8988T (cell line): ENCODE results near the gene MUC4.
"Not testable (repeated sequence)": the region's sequence is repeated elsewhere in the genome, so short reads cannot be mapped to it uniquely, and the experiment has no call there.

ENCODE experiments used
- DNase-seq: peaks from one replicate; pipeline ENCODE4 v3.0.0; 2011

The MUC4 gene

GRCh38 chr3:195714380-195715011, 97.2 kb downstream of the MUC4 start:
- DNase-seq, result no peak

DNA sequence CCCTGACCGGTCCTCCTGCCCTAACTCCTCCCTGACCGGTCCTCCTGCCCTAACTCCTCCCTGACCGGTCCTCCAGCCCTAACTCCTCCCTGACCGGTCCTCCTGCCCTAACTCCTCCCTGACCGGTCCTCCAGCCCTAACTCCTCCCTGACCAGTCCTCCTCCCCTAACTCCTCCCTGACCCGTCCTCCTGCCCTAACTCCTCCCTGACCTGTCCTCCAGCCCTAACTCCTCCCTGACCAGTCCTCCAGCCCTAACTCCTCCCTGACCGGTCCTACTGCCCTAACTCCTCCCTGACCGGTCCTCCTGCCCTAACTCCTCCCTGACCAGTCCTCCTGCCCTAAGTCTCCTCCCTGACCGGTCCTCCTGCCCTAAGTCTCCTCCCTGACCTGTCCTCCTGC, 98.6 kb downstream of the MUC4 start:
- not testable (repeated sequence) for DNase-seq

DNA sequence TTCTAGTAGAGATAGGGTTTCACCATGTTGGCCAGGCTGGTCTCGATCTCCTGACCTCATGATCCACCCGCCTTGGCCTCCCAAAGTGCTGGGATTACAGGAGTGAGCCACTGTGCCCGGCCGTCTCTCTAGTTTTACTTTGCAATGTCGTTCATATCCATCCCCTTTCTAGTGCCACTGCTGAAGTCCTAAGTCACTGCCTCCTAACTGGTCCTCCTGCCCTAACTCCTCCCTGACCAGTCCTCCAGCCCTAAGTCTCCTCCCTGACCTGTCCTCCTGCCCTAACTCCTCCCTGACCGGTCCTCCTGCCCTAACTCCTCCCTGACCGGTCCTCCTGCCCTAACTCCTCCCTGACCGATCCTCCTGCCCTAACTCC, 99.2 kb downstream of the MUC4 start:
- not testable (repeated sequence) for DNase-seq

DNA sequence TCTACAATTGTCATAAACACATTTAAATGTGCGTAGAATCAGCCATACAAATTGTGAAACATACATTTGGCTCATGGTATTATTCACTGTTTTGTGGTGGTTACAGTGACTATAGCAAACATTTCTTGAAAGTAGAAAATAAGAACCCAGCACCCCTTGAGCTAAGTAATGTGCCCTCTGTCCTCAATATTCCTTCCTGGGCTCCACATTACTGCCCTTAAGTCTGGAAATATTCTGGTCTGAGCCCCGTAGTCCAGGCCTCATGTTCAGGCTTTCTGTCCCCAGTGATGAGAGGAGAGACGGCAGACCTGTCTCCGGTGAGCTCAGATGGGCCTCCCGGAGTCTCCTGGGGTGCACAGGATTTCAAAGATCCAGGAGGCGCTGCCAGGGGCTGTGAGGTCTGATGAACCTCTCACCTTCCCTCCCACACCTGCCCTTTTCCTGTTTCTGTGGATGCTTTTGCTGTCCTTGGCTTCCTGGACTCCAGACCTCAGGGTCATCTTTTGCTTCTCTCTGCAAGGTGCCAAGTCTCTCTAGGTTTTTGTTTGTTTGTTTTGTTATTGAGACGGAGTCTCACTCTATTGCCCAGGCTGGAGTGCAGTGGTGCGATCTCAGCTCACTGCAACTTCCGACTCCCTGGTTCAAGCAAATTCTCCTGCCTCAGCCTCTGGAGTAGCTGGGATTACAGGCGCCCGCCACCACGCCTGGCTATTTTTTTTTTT, 99.8 kb downstream of the MUC4 start:
- DNase-seq, result no peak

DNA sequence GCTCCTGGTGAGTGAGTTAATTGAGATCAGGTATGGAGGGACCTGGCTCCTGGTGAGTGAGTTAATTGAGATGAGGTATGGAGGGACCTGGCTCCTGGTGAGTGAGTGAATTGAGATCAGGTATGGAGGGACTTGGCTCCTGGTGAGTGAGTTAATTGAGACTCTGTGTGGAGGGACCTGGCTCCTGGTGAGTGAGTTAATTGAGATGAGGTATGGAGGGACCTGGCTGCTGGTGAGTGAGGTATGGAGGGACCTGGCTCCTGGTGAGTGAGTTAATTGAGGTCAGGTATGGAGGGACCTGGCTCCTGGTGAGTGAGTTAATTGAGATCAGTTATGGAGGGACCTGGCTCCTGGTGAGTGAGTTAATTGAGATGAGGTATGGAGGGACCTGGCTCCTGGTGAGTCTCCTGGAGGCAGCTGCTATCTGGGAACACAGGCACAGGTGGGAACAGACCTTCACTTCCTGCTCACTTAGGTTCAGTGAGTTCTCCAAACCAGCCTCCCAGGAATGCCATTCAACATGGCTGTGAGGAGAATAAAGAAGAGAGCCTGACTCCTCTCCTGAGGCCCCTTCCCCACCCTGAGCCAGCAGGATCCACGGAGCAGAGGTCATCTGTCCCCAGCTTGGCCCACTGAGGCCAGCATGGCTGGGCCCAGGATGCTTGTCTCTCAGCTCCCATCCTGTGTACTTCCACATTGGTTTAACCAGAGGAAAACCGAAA, 100.5 kb downstream of the MUC4 start:
- DNase-seq, result not testable (repeated sequence)

DNA sequence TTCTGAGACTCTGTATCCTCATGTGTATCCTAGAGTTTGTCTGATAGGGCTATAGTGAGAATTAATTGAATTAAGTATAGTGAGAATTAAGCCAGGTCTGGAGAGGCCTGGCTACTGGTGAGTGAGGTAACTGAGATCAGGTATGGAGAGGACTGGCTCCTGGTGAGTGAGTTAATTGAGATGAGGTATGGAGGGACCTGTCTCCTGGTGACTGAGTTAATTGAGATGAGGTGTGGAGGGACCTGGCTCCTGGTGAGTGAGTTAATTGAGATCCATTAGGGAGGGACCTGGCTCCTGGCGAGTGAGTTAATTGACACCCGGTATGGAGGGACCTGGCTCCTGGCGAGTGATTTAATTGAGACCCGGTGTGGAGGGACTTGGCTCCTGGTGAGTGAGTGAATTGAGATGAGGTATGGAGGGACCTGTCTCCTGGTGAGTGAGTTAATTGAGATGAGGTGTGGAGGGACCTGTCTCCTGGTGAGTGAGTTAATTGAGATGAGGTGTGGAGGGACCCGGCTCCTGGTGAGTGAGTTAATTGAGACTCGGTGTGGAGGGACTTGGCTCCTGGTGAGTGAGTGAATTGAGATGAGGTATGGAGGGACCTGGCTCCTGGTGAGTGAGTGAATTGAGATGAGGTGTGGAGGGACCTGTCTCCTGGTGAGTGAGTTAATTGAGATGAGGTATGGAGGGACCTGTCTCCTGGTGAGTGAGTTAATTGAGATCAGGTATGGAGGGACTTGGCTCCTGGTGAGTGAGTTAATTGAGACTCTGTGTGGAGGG, 101.4 kb downstream of the MUC4 start:
- not testable (repeated sequence) for DNase-seq

DNA sequence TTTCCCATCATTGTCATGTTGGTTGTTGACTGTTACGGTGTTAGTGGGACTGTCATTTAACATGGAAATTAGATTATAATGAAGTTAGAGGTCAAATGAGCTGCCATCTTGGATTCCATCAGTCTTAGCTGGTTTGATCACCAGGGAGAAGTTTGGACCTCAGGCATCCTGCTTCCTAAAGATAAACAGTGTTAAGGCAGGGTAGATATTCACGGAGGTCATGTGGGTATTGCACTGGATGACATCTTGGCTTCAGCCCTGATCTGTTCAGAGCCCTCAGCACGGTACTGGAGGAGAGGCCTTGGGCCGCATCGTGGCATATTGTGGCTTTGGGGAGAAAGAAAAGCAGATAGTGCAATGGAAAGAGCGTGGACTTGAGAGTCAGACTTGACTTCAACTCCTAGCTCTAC, 102.0 kb downstream of the MUC4 start:
- no peak for DNase-seq

DNA sequence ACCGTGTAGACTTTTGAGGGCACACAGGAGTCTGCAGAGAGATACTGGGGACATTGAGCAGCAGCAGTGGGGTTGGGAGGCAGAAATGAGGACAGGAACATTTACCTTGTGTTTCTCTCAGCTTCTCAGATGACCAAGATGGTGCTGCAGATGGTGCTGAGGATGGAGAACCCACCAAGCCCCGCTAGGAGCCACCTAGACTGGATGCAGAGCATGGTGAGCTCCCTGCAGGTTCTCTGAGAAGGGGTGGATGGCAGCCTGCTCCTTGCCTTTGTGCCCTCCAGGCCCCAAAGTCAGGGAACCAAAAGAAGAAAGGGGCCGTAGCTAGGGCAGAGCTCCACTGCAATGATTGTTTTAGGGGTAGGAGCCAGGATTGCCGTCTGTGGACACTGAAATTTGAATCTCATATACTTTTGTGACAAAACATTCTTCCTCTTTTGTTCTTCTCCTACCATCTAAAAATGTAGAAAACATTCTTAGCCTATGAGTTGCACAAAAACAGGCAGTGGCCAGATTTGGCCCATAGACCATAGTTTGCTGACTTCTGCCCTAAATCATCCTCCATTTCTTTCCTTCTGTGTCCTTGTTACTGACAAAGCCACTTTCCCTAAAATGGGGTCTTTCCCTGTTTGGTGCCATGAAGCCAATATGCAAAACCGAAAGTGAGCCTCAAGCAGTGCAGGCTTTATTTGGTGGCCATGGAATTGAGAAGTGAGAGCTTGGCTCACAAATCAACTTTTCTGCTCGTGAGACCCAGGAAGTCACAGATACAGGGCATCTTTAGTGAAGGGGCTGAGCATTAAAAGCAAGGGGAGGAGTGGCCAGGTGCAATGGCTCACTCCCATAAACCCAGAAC, 102.9 kb downstream of the MUC4 start:
- DNase-seq, result no peak

DNA sequence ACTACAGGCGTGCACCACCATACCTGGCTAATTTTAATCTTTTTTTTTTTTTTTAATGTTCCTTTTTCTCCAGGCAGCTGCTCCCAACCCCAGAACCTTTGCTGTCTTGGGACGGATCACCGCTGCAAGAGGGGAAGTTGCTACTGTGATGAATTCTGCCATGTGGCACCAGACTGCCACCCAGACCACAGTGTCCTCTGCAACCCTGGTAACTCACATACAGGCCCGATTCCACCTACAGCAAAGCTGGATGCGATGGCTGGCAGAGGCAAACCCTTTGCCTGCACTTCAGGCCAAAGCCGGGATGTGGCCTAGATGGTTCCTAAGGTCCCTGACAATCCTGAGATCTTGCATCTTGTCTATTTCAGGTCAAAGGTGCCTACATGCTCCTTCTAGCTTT, 103.7 kb downstream of the MUC4 start:
- no peak for DNase-seq

DNA sequence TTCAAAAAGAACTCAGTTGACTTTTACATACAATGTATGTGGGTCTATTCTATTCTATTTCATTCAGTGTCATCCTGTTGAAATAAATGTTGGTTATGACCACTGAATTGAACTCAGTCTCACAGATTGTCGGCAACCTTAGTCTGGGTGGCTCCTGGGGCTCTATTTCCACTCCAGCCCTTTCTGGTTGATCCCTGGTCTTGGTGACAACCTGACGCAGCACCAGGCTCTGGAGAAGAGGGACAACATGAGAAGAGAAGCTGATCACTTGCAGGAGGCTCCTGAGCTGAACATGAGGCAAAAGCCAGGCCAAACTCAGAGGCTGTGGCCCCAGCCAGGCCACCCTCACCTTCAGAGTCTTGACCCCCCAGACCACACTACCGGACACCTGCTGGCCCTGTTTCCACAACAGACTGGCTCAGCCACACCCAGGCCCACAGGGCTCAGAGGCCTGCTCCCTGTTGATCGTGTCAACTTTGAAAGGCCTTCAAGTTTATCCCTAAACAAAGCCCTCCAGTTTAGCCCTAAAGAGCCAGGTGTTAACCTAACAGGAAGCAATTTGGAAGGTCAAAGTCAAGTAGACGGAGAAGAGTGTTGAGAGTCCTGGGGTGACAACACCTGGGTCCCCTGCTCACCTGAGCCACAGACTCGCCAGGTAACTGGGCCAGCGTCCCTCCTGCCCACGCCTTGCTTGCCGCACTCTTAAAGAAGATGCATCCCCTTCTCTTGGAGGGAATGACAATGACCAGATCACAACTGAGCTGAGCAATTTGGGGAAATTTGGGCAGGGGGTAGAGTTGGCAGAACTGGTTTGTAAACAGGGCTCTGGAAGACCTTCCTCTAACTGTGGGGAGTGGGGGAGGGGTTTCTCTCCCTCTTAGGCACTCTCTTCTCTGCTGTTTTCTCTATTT, 106.4 kb downstream of the MUC4 start:
- no peak for DNase-seq

GRCh38 chr3:195704433-195704999, 107.2 kb downstream of the MUC4 start:
- DNase-seq, result no peak

GRCh38 chr3:195703776-195704175, 108.0 kb downstream of the MUC4 start:
- DNase-seq, result no peak

DNA sequence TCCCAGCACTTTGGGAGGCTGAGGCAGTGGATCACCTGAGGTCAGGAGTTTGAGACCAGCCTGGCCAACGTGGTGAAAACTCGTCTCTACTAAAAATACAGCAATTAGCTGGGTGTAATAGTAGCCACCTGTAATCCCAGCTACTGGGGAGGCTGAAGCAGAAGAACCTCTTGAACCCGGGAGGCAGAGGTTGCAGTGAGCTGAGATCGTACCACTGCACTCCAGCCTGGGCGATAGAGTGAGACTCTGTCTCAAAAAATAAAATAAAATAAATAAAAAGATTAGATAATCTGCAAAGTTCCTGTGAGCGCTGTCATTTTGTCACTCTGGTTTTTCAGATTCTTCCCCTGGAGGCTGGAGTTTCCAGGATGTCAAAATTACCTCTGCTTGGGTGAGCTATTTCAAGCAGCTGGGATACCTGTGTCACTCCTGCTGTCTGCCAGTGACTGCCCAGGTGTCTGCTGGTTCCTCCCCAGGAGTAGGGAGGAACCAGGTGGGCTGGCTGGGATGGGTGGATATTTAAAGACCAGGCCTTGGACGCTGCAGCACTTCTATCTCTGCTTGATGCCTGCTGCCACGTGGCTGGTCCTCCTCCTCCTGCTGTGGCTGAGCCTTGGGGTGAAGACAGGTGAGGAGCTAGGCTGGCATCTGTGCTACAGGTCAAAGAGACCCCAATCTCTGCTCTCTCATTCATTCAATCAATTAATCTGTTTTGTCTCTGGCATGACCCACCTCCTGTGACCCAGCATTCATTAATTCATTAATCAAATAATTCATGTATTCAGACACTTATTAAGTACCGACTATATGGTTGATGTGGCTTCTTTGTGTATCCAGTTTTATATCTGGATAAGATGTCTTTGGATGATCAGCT, 110.5 kb downstream of the MUC4 start:
- no peak for DNase-seq

DNA sequence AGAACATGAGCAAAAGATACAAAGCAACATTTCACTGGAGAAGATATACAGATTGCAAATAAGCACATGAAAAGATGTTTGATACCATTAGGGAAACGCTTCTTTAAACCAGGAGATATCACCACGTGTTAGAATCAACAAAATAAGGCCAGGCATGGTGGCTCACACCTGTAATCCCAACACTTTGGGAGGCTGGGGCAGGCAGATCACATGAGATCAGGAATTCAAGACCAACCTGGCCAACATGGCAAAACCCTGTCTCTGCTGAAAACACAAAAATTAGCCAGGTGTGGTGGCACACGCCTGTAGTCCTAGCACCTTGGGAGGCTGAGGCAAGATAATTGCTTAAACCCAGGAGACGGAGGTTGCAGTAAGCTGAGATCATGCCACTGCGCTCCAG, 111.4 kb downstream of the MUC4 start:
- no peak for DNase-seq

DNA sequence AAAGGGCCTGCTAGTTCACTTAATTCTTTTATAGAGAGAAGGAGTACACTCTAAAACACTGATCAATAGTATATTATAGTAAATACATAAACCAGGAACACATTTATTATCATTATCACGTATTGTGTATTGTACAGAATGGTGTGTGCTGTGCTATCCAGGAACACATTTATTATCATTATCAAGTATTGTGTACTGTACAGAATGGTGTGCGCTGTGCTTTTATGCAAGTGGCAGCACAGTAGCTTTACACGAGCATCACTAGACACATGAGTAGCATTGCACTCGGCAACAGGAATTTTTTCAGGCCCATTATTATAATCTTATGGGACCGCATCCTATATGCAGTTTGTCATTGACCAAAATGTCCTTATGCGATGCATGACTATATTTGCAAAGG, 111.9 kb downstream of the MUC4 start:
- no peak for DNase-seq

DNA sequence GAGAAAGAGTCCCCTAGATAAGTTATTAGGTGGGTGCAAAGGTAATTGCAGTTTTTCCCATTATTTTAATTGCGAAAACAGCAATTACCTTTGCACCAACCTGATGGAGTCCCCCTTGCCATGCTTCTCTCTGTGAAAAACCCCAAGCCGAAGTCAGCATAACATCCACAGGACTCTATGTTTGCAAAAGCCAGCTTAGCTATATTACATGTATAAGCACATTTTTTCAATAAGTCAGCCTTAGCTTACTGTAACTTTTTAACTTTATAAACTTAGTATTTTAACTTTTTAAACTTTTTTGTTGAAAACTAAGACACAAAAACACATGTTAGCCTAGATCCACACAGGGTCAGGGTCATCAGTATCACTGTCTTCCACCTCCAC, 112.3 kb downstream of the MUC4 start:
- no peak for DNase-seq

DNA sequence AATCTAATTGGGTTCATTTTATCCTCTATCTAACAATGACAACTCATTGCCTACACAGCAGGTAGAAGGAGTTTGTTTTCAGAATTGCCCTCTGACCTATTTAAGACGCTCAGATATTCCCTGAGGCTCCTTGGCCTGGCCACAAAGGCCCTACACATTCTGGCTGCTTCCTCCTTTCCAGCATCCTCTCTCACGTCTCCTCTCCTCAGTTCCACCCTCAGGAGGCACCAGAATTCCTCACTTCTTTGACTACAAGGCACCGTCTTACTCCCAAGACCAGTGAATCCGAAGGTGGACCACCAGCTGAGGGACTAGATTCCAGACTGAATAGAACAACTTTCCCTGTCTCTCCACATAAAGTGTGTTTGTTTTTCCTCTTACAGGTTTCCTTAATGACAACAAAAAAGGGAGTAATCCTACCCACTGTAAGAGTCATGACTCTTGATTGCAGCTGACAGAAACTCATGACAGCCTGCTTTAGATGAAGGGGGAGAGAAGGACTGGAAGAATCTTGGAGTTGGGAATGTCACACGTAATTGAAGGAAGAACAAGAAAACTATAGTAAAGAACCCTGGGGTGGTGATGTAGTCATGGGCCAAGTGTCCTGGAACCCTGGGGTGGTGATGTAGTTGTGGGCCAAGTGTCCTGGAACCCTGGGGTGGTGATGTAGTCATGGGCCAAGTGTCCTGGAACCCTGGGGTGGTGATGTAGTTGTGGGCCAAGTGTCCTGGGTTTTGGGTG, 112.9 kb downstream of the MUC4 start:
- DNase-seq, result no peak

GRCh38 chr3:195698325-195698646, 113.4 kb downstream of the MUC4 start:
- no peak for DNase-seq

- DNase-seq, result no peak
These were observed 114.0 kb downstream of the MUC4 start for GRCh38 chr3:195697582-195698324.
